ENCODE results near the gene GJA10.

The GJA10 gene

GRCh38 chr6:89916136-89916920 is 22.1 kb downstream of the GJA10 start:
- no peak for DNase-seq (ENCODE audit: extremely low read depth in 1 of 2, low read depth in 1 of 2)

DNA sequence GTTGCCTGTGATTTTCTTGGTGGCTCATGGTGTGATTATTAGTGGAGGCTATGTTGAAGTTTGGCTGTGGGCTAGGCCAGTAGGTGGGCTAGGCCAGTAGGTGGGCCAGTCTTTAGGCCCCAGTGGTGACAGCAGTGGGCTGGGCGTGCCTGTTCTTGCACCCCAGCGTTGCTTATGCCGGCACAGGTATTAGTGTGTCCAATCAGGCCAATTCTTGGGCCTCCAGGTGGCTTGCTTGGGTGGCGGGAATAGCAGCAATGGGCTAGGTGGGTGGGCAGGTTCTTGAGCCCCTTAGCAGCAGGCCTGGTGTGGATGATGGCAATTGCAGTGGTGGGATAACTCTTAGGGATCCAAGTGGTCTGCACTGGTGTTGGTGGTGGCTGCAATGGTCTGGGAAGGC is 22.9 kb downstream of the GJA10 start:
- no peak for DNase-seq (ENCODE audit: extremely low read depth in 1 of 2, low read depth in 1 of 2)

DNA sequence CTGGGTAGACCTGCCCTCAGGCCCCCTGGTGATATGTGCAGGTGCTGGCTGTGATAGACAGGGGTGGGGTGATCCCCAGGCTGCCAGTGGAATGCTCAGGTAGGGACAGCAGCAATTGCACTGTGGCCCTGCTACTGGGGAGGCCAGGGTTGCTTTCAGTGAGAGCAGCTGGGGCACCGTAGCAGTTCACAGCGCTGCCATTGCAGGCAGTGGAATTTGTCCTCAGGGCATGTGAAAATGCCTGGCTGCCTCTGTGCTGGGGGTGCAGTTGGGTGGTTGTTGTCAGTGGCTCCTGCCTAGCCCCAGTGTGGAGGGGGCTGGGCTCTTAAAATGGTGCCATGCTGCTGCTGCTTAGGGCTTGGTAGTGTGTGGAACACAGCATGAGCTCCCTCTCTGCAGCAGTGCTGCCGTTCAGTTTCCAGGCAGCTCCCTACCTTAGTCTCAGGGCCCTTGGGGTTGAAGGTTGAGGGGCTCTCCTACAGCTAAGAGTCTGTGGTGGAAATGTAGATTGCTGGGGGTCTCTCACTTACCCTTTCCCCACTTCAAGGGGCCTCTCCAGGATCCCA is 23.6 kb downstream of the GJA10 start:
- DNase-seq (ENCODE audit: extremely low read depth in 1 of 2, low read depth in 1 of 2): no peak

GRCh38 chr6:89921197-89921596 is 26.9 kb downstream of the GJA10 start:
- no peak for DNase-seq (ENCODE audit: extremely low read depth in 1 of 2, low read depth in 1 of 2)

- no peak for DNase-seq (ENCODE audit: extremely low read depth in 1 of 2, low read depth in 1 of 2)
These were observed 27.4 kb downstream of the GJA10 start for GRCh38 chr6:89921691-89922090.

DNA sequence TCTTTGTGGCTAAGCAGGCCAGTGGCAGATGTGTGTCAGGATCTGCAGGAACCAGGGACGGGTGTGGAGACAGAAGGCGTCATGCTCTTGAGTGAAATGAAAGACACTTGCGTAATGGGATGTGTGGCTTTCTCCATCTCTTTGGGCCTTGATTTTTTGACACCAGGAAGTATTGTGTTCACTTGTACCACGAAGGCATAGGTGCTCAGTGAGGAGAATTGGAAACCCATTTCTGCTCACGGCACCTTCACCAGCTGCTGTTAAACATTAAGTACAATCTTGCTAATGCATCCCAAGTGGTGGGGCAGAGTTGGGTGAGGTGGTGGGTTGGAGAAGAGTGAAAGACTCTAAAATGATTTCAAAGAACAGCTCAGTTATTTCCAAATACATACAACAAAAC is 30.0 kb downstream of the GJA10 start:
- DNase-seq (ENCODE audit: extremely low read depth in 1 of 2, low read depth in 1 of 2): no peak

- no peak for DNase-seq (ENCODE audit: extremely low read depth in 1 of 2, low read depth in 1 of 2)
These were observed 31.6 kb downstream of the GJA10 start for GRCh38 chr6:89925826-89926225.

GRCh38 chr6:89927264-89927663 is 33.0 kb downstream of the GJA10 start:
- DNase-seq (ENCODE audit: extremely low read depth in 1 of 2, low read depth in 1 of 2): no peak

DNA sequence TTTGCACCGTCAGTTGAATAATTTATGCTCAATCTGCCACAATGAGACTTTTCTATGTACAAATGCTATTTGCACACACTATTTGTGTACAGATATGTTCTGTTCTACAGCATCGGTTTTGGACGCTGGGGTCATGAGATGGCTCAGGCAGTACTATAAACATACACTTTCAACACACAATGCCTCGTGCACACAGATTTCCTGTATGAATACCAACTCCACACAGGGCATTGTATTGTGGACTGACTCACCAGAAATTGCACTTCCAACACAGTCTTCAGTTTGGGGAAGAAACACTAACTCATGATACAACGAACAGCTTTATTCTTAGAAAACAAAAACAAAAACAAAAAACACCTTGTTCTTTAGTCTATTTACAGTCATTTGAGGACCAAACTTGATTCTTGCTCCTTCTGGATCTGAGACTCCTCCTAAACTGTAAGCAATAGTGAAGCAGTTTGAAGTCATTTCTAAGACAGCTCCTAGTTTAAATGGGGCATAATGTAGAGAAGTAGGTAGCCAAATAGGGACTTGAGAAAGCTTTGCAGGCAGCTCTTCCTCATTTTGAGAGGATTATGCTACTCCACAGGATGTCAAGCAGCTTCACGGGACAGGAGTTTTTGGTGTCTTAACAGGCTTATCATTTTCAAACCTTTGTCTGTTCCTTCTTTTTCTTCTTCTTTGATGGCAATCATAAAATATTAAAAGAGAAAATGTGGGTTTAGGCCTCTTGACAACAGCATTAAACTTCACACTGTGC is 33.7 kb downstream of the GJA10 start:
- no peak for DNase-seq (ENCODE audit: extremely low read depth in 1 of 2, low read depth in 1 of 2)

DNA sequence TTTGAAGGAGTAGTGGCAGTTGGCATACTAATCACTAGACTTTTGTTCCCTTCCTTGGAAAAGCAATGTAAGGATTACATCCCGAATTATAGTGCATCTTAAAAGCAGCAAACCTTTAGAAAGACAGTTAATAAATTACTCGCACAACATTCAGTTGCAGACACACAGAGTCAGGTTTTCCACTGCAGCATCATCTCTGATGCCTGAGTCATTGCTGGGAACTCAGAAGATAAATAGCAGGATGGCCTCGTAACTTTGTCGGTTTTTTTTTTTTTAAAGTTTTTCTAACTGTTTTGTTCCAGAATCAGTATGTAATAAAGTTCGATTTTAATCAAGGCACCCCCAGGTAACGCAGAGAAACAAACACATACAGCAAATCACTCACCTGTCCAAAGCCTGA is 34.3 kb downstream of the GJA10 start:
- peak in 1 of 2 donors; percentile 37 for DNase-seq (ENCODE audit: extremely low read depth in 1 of 2, low read depth in 1 of 2)

DNA sequence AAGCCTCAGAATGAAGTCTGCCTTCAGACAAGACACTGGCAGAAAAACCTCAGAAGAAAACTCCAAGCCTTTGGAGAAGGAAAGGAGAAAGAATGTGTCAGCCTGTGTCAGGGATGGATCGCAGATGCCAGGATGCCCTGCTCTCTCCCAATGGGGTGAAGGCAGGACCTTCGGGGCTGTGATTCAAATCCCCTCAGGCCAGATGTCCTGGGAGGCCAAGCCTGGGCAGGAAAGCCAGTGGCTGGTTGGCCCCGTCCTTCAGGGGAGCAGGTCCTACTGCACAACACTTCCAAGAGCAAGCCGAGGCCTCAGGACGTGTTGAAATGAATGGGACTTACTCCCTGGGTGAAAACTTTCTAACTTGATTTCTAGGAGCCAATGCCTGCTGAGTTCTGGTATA is 36.5 kb downstream of the GJA10 start:
- DNase-seq (ENCODE audit: extremely low read depth in 1 of 2, low read depth in 1 of 2): no peak

- no peak for DNase-seq (ENCODE audit: extremely low read depth in 1 of 2, low read depth in 1 of 2)
These were observed 38.1 kb downstream of the GJA10 start for GRCh38 chr6:89932245-89932802.

- DNase-seq (ENCODE audit: extremely low read depth in 1 of 2, low read depth in 1 of 2): no peak
These were observed 40.6 kb downstream of the GJA10 start for GRCh38 chr6:89934685-89935366.

- no peak for DNase-seq (ENCODE audit: extremely low read depth in 1 of 2, low read depth in 1 of 2)
These were observed 41.9 kb downstream of the GJA10 start for GRCh38 chr6:89936177-89936576.

DNA sequence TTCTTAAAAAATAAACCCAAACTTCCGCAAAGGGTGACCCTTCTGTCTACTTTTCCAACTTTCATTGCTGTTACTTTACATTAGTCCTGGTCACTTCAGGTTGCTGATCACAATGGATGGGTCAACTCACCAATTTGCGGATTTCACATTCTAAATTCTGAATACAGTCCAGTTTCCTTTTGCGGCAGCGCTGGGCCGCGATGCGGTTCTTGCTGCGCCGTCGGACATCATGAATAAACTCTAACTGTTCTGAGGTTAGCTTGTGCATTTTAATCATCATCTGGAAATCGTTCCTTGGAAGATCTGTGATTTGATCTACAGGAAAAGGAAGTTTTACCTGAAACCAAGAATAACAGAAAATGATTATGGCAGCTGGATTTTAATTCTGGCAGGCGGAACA is 43.7 kb downstream of the GJA10 start:
- DNase-seq (ENCODE audit: extremely low read depth in 1 of 2, low read depth in 1 of 2): no peak

DNA sequence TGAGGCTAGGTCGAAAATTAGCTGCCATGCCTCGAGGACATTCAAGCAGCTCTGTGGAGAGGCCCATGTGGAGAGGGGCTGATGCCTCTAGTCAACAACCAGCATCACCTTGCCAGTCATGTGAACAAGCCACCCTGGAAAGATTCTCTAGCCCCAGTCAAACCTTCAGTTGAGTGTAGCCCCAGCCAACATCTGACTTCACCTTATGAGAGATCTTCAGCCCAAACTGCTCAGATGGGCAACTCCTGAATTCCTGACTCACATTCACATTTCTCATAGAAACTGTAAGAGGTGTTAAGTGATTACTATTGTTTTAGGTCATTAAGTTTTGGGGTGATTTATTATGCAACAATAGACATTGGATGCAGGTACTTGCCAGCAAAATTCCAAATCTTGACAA is 44.9 kb downstream of the GJA10 start:
- no peak for DNase-seq (ENCODE audit: extremely low read depth in 1 of 2, low read depth in 1 of 2)

GRCh38 chr6:89940225-89941027 is 46.2 kb downstream of the GJA10 start:
- DNase-seq (ENCODE audit: extremely low read depth in 1 of 2, low read depth in 1 of 2): no peak

- DNase-seq (ENCODE audit: extremely low read depth in 1 of 2, low read depth in 1 of 2): no peak
These were observed 46.9 kb downstream of the GJA10 start for GRCh38 chr6:89941031-89941762.

DNA sequence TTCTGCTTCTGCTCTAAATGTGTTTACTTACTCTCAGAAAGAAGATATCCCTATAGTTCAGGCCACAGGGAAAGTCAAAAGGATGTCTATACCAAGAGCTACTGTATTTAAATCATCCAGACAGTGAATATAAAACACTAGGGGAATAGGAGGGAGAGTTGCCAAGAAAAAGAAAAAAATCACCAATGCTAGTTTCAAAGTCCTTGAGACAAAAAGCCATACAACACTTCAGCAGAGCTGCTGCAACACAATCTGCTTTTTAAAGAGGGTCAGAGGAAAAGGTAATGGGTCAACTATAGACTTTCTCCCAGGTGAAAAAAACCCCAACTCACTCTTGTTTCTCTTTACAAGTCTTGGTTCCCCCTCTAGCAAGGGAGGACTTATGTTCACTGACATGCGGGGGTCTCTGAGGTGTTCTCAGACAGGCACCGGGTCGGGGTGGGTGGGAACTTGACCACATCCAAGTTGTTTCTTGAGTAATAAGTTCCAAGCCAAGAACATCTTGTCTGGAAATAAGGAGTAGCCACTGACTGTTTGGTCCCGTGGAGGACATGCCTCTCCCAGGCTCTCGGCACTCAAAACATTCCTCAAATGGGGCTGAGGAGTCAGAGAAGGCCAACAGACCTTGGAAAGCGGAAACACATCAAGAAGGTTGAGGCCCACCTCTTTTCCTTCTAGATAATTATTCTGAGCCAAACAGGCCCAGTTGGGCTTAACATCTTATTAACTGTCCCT is 47.7 kb downstream of the GJA10 start:
- DNase-seq (ENCODE audit: extremely low read depth in 1 of 2, low read depth in 1 of 2): no peak

All from stimulated activated CD8-positive, alpha-beta memory T cell treated with anti-CD3 and anti-CD28 coated beads, Interleukin-7, amount 100 ng/mL, for 48 hours (primary cell).